ENCODE measurements around the gene LIF. TPM values are rescaled to one million over a fixed set of nuclear protein-coding genes. Genes with fewer than 3 reads are reported as not detected.
A peak's percentile ranks its signal among the peaks of the same experiment; 100 is the strongest.

The LIF gene
- total and polyA plus RNA-seq, 2 donors from 2014 or later, result 0.67 to 10.7 TPM

DNA sequence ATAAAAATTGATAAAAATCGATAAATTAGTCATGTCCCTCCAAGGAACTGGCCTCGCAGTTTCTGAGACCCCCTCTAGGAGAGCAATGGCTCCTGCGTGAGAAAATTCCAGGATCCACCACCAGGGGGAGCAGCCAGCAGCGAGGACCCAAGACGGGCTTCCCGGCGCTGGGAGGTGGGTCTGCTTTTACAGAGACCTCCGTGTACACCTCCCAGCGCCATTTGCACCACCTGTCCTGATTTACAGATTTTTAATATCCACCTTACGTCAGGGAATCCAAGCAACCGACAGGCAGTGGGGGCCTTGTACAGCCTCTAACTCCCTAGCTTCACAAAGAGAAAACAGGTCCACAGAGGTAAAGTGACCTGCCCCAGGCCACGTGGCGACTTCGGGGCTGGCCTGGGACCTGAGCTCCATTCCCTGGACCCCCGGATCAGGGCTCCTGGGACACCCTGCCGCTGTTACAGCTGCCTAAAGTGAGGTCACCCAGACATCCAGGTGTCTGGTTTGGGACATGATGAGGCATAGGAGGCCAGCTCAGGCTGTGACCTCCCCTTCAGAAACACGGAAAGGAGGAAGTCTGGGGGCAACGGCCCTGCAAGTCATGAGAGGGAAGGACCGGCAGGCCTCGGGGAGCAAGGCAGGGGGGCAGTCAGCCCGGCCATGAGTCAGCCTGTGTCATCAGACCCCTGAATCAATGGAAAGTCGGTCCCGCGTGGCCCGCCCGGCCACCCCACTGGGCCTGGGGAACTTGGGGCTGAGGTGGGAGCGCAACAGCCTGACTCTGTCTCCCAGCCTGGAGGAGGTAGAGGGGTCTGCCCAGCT lies 16.6 kb upstream of the LIF start:
- Histone ChIP-seq H3K9ac (ENCODE audit: low read length in 3 of 3) (peak overlapping the region in 1 of 3 donors; percentile 26), H3K9me3 (ENCODE audit: control insufficient read depth in 2 of 3, insufficient read depth in 1 of 3, low read length in 3 of 3) (no peaks in the 10 kb centered on the region), H3K27ac (ENCODE audit: low read depth in 2 of 2, low read length in 2 of 2) (no peak overlapping the region), H3K27me3 (ENCODE audit: control insufficient read depth, insufficient read depth, low read length) (no peaks in the 10 kb centered on the region), H3K4me3 (ENCODE audit: low read length in 3 of 3) (peak overlapping the region in 2 of 3 donors; percentile 18 to 57), H3K4me1 (ENCODE audit: control insufficient read depth in 2 of 3, insufficient read depth in 2 of 3, low read depth in 1 of 3, low read length in 3 of 3) (peaks cover 0 to 4% (median 0%) of the 10 kb centered on the region in 3 donors), H3K36me3 (ENCODE audit: control insufficient read depth in 2 of 3, insufficient read depth in 3 of 3, low read length in 3 of 3) (no peaks in the 10 kb centered on the region)
- TF ChIP-seq, protein P1, sequence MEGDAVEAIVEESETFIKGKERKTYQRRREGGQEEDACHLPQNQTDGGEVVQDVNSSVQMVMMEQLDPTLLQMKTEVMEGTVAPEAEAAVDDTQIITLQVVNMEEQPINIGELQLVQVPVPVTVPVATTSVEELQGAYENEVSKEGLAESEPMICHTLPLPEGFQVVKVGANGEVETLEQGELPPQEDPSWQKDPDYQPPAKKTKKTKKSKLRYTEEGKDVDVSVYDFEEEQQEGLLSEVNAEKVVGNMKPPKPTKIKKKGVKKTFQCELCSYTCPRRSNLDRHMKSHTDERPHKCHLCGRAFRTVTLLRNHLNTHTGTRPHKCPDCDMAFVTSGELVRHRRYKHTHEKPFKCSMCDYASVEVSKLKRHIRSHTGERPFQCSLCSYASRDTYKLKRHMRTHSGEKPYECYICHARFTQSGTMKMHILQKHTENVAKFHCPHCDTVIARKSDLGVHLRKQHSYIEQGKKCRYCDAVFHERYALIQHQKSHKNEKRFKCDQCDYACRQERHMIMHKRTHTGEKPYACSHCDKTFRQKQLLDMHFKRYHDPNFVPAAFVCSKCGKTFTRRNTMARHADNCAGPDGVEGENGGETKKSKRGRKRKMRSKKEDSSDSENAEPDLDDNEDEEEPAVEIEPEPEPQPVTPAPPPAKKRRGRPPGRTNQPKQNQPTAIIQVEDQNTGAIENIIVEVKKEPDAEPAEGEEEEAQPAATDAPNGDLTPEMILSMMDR (IDR thresholded peaks at IDR 0.05; ENCODE audit: borderline replicate concordance, extremely low read depth, insufficient read depth), result peak; percentile 93
- FAIRE-seq (no peak), DNase-seq (peak; percentile 81 to 89 (median 87))
- intact Hi-C loops (cut with DNase I), result no loop called here

DNA sequence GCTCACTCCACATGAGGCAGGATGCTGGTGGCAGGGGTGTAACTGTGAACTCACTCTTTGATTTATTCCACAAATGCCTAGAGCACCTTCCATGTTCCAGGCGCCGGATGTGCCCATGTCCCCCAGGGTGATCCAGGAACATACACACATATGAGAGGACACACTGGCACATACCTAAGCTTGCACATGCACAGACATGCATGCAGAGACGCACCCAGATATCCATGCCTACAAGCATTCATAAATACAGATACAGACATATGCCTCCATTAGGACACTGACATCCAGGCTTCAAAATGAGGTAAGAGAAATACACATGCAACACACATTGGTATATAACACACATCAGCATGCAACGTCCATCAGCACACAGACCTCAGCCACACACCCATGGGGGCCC lies 15.6 kb upstream of the LIF start:
- TF ChIP-seq, protein P1 (IDR thresholded peaks at IDR 0.05; ENCODE audit: borderline replicate concordance, extremely low read depth, insufficient read depth), result no peak
- Histone ChIP-seq H3K9me3 (ENCODE audit: control insufficient read depth in 2 of 3, insufficient read depth in 1 of 3, low read length in 3 of 3) (no peaks in the 10 kb centered on the region), H3K27ac (ENCODE audit: low read depth in 2 of 2, low read length in 2 of 2) (no peak overlapping the region), H3K27me3 (ENCODE audit: control insufficient read depth, insufficient read depth, low read length) (no peaks in the 10 kb centered on the region), H3K4me3 (ENCODE audit: low read length in 3 of 3) (no peak overlapping the region), H3K9ac (ENCODE audit: low read length in 3 of 3) (no peak overlapping the region), H3K4me1 (ENCODE audit: control insufficient read depth in 2 of 3, insufficient read depth in 2 of 3, low read depth in 1 of 3, low read length in 3 of 3) (peaks cover 0 to 4% (median 0%) of the 10 kb centered on the region in 3 donors), H3K36me3 (ENCODE audit: control insufficient read depth in 2 of 3, insufficient read depth in 3 of 3, low read length in 3 of 3) (no peaks in the 10 kb centered on the region)
- FAIRE-seq (no peak), DNase-seq (no peak)
- intact Hi-C loops (cut with DNase I), result no loop called here

DNA sequence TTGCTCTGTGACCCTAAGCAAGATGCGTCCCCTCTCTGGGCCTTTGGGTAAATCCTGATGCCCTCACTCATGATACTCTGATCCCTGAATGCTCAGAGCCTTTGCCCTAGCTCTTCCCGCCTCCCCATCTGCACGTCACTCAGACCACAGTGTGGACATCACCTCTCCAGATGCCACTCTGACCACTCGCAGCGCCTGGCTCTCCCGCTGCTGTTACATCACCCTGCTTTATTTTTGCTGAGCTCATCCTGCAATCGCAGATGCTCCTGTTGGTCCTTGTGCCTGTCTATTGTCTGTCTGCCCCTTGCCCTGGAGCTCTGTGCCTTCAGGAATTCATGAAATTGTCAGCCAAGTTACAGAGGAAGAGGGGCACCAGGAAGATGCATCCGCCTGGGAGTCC lies 14.6 kb upstream of the LIF start:
- Histone ChIP-seq H3K27ac (ENCODE audit: low read depth in 2 of 2, low read length in 2 of 2) (no peak overlapping the region), H3K9me3 (ENCODE audit: control insufficient read depth in 2 of 3, insufficient read depth in 1 of 3, low read length in 3 of 3) (no peaks in the 10 kb centered on the region), H3K9ac (ENCODE audit: low read length in 3 of 3) (no peak overlapping the region), H3K4me1 (ENCODE audit: control insufficient read depth in 2 of 3, insufficient read depth in 2 of 3, low read depth in 1 of 3, low read length in 3 of 3) (peaks cover 0 to 4% (median under 1%) of the 10 kb centered on the region in 3 donors), H3K36me3 (ENCODE audit: control insufficient read depth in 2 of 3, insufficient read depth in 3 of 3, low read length in 3 of 3) (no peaks in the 10 kb centered on the region), H3K4me3 (ENCODE audit: low read length in 3 of 3) (no peak overlapping the region), H3K27me3 (ENCODE audit: control insufficient read depth, insufficient read depth, low read length) (no peaks in the 10 kb centered on the region)
- no peak for FAIRE-seq
- intact Hi-C loops (cut with DNase I), result no loop called here
- TF ChIP-seq, protein P1 (IDR thresholded peaks at IDR 0.05; ENCODE audit: borderline replicate concordance, extremely low read depth, insufficient read depth), result no peak
- no peak for DNase-seq
